ENCODE data around the gene DPPA5. TPM values are rescaled to one million over a fixed set of nuclear protein-coding genes. Genes with fewer than 3 reads are reported as not detected.

Gene DPPA5
- polyA plus RNA-seq, 1 donor from 2014 or later = not detected

- no peak overlapping the region for H3K9ac ChIP-seq (ENCODE audit: low read length)
- TF ChIP-seq CTCF (IDR thresholded peaks at IDR 0.05; ENCODE audit: poor library complexity, severe bottlenecking) (no peak), TAF1 (IDR thresholded peaks at IDR 0.05; ENCODE audit: low read depth) (no peak), MXI1 (conservative IDR thresholded peaks at IDR 0.05; ENCODE audit: poor library complexity, severe bottlenecking) (no peak), RAD21 (conservative IDR thresholded peaks at IDR 0.05) (no peak), SMC3 (conservative IDR thresholded peaks at IDR 0.05; ENCODE audit: poor library complexity) (no peak), REST (IDR thresholded peaks at IDR 0.05; ENCODE audit: borderline replicate concordance) (no peak), EZH2 (IDR thresholded peaks at IDR 0.05; ENCODE audit: borderline replicate concordance, insufficient read depth, low read length, poor library complexity, severe bottlenecking) (no peak), POLR2AphosphoS5 (IDR thresholded peaks at IDR 0.05) (no peak), EP300 (conservative IDR thresholded peaks at IDR 0.05; ENCODE audit: poor library complexity, severe bottlenecking) (no peak)
- H3K4me2 ChIP-seq (ENCODE audit: low read length) = no peak overlapping the region
- H3K79me2 ChIP-seq (replicated peaks; ENCODE audit: insufficient read depth, low read length) = no peaks in the 10 kb centered on the region
- H4K20me1 ChIP-seq (ENCODE audit: insufficient read depth) = no peaks in the 10 kb centered on the region
- no peaks in the 10 kb centered on the region for H3F3A ChIP-seq (ENCODE audit: insufficient read depth, low read length, poor library complexity, severe bottlenecking)
- no peak overlapping the region for H2AFZ ChIP-seq (ENCODE audit: low read depth, low read length)
- H3K27ac ChIP-seq (ENCODE audit: low read length) = no peak overlapping the region
- H3K9me2 ChIP-seq (ENCODE audit: insufficient read depth, low read length) = no peaks in the 10 kb centered on the region
- no peaks in the 10 kb centered on the region for H3K9me3 ChIP-seq (ENCODE audit: low read length)
- no peaks in the 10 kb centered on the region for H3K27me3 ChIP-seq (ENCODE audit: insufficient read depth, low read depth, low read length)
- no peak overlapping the region for H3K4me3 ChIP-seq (ENCODE audit: low read length)
- no peaks in the 10 kb centered on the region for H3K36me3 ChIP-seq (ENCODE audit: insufficient read depth, low read length)
These were observed 14.0 kb downstream of the DPPA5 start for GRCh38 chr6:73340048-73340447.

GRCh38 chr6:73339340-73339739 lies 14.7 kb downstream of the DPPA5 start:
- no peak overlapping the region for H3K9ac ChIP-seq (ENCODE audit: low read length)
- no peak for TF ChIP-seq EZH2 (IDR thresholded peaks at IDR 0.05; ENCODE audit: borderline replicate concordance, insufficient read depth, low read length, poor library complexity, severe bottlenecking)
- no peaks in the 10 kb centered on the region for H3K9me3 ChIP-seq (ENCODE audit: low read length)
- H3K4me2 ChIP-seq (ENCODE audit: low read length) = no peak overlapping the region
- H3K4me3 ChIP-seq (ENCODE audit: low read length) = no peak overlapping the region
- no peaks in the 10 kb centered on the region for H4K20me1 ChIP-seq (ENCODE audit: insufficient read depth)
- H3K36me3 ChIP-seq (ENCODE audit: insufficient read depth, low read length) = no peaks in the 10 kb centered on the region
- no peaks in the 10 kb centered on the region for H3K79me2 ChIP-seq (replicated peaks; ENCODE audit: insufficient read depth, low read length)
- no peaks in the 10 kb centered on the region for H3K9me2 ChIP-seq (ENCODE audit: insufficient read depth, low read length)
- H3F3A ChIP-seq (ENCODE audit: insufficient read depth, low read length, poor library complexity, severe bottlenecking) = no peaks in the 10 kb centered on the region
- no peaks in the 10 kb centered on the region for H3K27me3 ChIP-seq (ENCODE audit: insufficient read depth, low read depth, low read length)
- no peak overlapping the region for H2AFZ ChIP-seq (ENCODE audit: low read depth, low read length)
- H3K27ac ChIP-seq (ENCODE audit: low read length) = no peak overlapping the region

- Histone ChIP-seq H3K27me3 (ENCODE audit: insufficient read depth, low read depth, low read length) (no peaks in the 10 kb centered on the region), H3K9me2 (ENCODE audit: insufficient read depth, low read length) (no peaks in the 10 kb centered on the region), H2AFZ (ENCODE audit: low read depth, low read length) (no peak overlapping the region), H3K36me3 (ENCODE audit: insufficient read depth, low read length) (no peaks in the 10 kb centered on the region), H4K20me1 (ENCODE audit: insufficient read depth) (no peaks in the 10 kb centered on the region), H3K27ac (ENCODE audit: low read length) (no peak overlapping the region), H3K9me3 (ENCODE audit: low read length) (no peaks in the 10 kb centered on the region), H3K4me3 (ENCODE audit: low read length) (no peak overlapping the region), H3F3A (ENCODE audit: insufficient read depth, low read length, poor library complexity, severe bottlenecking) (no peaks in the 10 kb centered on the region), H3K4me2 (ENCODE audit: low read length) (no peak overlapping the region), H3K79me2 (replicated peaks; ENCODE audit: insufficient read depth, low read length) (no peaks in the 10 kb centered on the region), H3K9ac (ENCODE audit: low read length) (no peak overlapping the region)
- no peak for TF ChIP-seq POLR2AphosphoS5 (IDR thresholded peaks at IDR 0.05)
- TF ChIP-seq REST (IDR thresholded peaks at IDR 0.05; ENCODE audit: borderline replicate concordance) = no peak
- no peak for TF ChIP-seq SMC3 (conservative IDR thresholded peaks at IDR 0.05; ENCODE audit: poor library complexity)
- TF ChIP-seq RAD21 (conservative IDR thresholded peaks at IDR 0.05) = no peak
- TF ChIP-seq MXI1 (conservative IDR thresholded peaks at IDR 0.05; ENCODE audit: poor library complexity, severe bottlenecking) = no peak
- TF ChIP-seq EP300 (conservative IDR thresholded peaks at IDR 0.05; ENCODE audit: poor library complexity, severe bottlenecking) = no peak
- no peak for TF ChIP-seq EZH2 (IDR thresholded peaks at IDR 0.05; ENCODE audit: borderline replicate concordance, insufficient read depth, low read length, poor library complexity, severe bottlenecking)
- TF ChIP-seq TAF1 (IDR thresholded peaks at IDR 0.05; ENCODE audit: low read depth) = no peak
- TF ChIP-seq CTCF (IDR thresholded peaks at IDR 0.05; ENCODE audit: poor library complexity, severe bottlenecking) = no peak
These were observed 24.9 kb downstream of the DPPA5 start for GRCh38 chr6:73329201-73329600.
